Coronary artery (tissue), 2 donors: ENCODE results near the gene MTSS2.

Source experiments
- DNase-seq: peaks from one replicate; pipeline ENCODE4 v3.0.0-alpha.2; 2017; ENCODE audit warnings: low spot score
- H3K27ac ChIP-seq, 2 donors: fragments of 200-600 bp; sonication (generic); one replicate each; pipeline ENCODE4 v1.5.1; 2016 to 2019
- H3K4me3 ChIP-seq: fragments of 200-600 bp; sonication (generic); 2 replicates; pipeline ENCODE4 v1.5.1; 2016; ENCODE audit warnings: mild to moderate bottlenecking, moderate library complexity
- CTCF ChIP-seq: fragments of 200-600 bp; sonication (generic); IDR thresholded peaks from one replicate; pipeline ENCODE4 v1.5.1; 2019; ENCODE audit warnings: antibody characterized with exemption

Gene MTSS2

GRCh38 chr16:70642633-70643032, 43.2 kb downstream of the MTSS2 start:
- no peak for TF ChIP-seq CTCF

GRCh38 chr16:70638814-70639792, 46.8 kb downstream of the MTSS2 start:
- no peak for TF ChIP-seq CTCF

More at GRCh38 chr16:70642633-70643032, 43.2 kb downstream of the MTSS2 start:
- Histone ChIP-seq H3K4me3 (no peak overlapping the region), H3K27ac (no peak overlapping the region)
- no peak for DNase-seq

More at GRCh38 chr16:70638814-70639792, 46.8 kb downstream of the MTSS2 start:
- peak overlapping the region in 1 of 2 donors; percentile 58 for H3K27ac ChIP-seq
- H3K4me3 ChIP-seq: peak overlapping the region; percentile 15
- DNase-seq: no peak
